ENCODE measurements around the gene MYL2. TPM values are rescaled to one million over a fixed set of nuclear protein-coding genes. Genes with fewer than 3 reads are reported as not detected.

The MYL2 gene
- total RNA-seq, 1 experiment from 2014 or later = 0.39 TPM

DNA sequence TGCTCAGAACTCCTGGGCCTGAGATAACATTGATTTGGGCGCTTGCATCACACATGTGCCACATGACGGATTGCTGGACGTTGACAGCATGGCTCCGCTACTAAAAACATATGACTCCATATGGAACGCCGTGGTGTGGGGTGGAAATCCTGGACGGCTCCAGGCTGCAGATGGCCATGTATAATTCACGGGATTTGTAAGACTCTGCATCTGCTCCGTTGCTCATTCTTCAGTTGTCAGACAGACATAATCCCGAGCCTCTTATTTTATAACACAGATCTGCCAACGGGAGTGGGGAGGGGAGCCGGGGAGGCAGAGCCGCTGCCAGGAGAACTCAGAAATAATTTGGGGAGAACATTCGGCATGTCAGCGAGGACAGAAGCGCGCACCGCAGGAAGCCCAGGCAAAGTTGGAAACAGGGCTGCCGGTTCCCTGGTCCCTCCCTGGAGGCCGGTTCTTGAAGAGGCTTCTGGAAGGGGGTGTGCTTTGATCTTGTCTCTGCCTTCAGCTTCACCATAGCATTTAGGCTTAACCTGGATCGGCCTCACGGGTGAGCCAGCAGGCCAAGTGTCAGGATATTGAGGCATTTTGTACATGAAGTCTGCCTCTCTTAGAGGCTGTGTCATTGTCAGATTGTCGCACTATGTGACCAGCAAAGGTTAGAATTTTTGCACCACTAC, 45.8 kb upstream of the MYL2 start:
- CTCF ChIA-PET = no interaction called here

GRCh38 chr12:110965574-110965973, 45.2 kb upstream of the MYL2 start:
- H3K4me1 ChIP-seq (ENCODE audit: control insufficient read depth in 1 of 2, insufficient read depth in 2 of 2, low read length in 2 of 2) = peaks cover 0 to 8% of the 10 kb centered on the region in 2 experiments; a peak in 2 of 4 replicates
- ChIA-PET CTCF (no interaction called here), POLR2A (no interaction called here), RAD21 (ENCODE audit: low non-redundant PET in 1 of 2, low total read pairs in 2 of 2, uncharacterized antibody in 2 of 2, unreplicated experiment in 2 of 2) (no interaction called here)
- H4K20me1 ChIP-seq (ENCODE audit: insufficient read depth) = no peaks in the 10 kb centered on the region
- TF ChIP-seq ELF1 (IDR thresholded peaks at IDR 0.05; ENCODE audit: borderline replicate concordance, low read depth) (no peak), ATF3 (IDR thresholded peaks at IDR 0.05) (no peak)
- H3K79me2 ChIP-seq (ENCODE audit: insufficient read depth, low read length) = no peaks in the 10 kb centered on the region
- ATAC-seq (peak; percentile 54), DNase-seq (ENCODE audit: low read depth, low spot score) (no peak)
- H3K36me3 ChIP-seq (ENCODE audit: control insufficient read depth in 1 of 2, insufficient read depth in 2 of 2, low read length in 2 of 2) = no peaks in the 10 kb centered on the region
- no peaks in the 10 kb centered on the region for H3K27me3 ChIP-seq (ENCODE audit: insufficient read depth, low read length)
- H2AFZ ChIP-seq (ENCODE audit: low read depth, low read length, poor library complexity, severe bottlenecking) = no peak overlapping the region
- H3K4me2 ChIP-seq (ENCODE audit: low read length) = no peak overlapping the region
- no peak overlapping the region for H3K9ac ChIP-seq (ENCODE audit: low read length)
- H3K4me3 ChIP-seq (replicated peaks in 1 of 2; ENCODE audit: low read depth in 1 of 2, low read length in 2 of 2) = no peak overlapping the region
- no peaks in the 10 kb centered on the region for H3K9me2 ChIP-seq (ENCODE audit: insufficient read depth)
- no TSS peak for BruUV-seq (replicated peaks)
- no peak overlapping the region for H3K27ac ChIP-seq (ENCODE audit: low read depth, low read length)
- no peaks in the 10 kb centered on the region for H3K9me3 ChIP-seq (ENCODE audit: control insufficient read depth in 1 of 2, insufficient read depth in 1 of 2, low read depth in 1 of 2, low read length in 2 of 2)
- intact Hi-C loops (cut with micrococcal nuclease) = no loop called here

More for the DNA sequence above, 45.8 kb upstream of the MYL2 start:
- DNase-seq (ENCODE audit: low read depth, low spot score) (no peak), ATAC-seq (no peak)
- Histone ChIP-seq H3K79me2 (ENCODE audit: insufficient read depth, low read length) (no peaks in the 10 kb centered on the region), H3K4me3 (replicated peaks in 1 of 2; ENCODE audit: low read depth in 1 of 2, low read length in 2 of 2) (no peak overlapping the region), H3K9ac (ENCODE audit: low read length) (no peak overlapping the region), H3K36me3 (ENCODE audit: control insufficient read depth in 1 of 2, insufficient read depth in 2 of 2, low read length in 2 of 2) (no peaks in the 10 kb centered on the region), H2AFZ (ENCODE audit: low read depth, low read length, poor library complexity, severe bottlenecking) (no peak overlapping the region), H3K27ac (ENCODE audit: low read depth, low read length) (no peak overlapping the region), H3K4me2 (ENCODE audit: low read length) (no peak overlapping the region), H3K27me3 (ENCODE audit: insufficient read depth, low read length) (no peaks in the 10 kb centered on the region), H3K4me1 (ENCODE audit: control insufficient read depth in 1 of 2, insufficient read depth in 2 of 2, low read length in 2 of 2) (peaks cover 0 to 8% of the 10 kb centered on the region in 2 experiments; a peak in 2 of 4 replicates), H4K20me1 (ENCODE audit: insufficient read depth) (no peaks in the 10 kb centered on the region), H3K9me3 (ENCODE audit: control insufficient read depth in 1 of 2, insufficient read depth in 1 of 2, low read depth in 1 of 2, low read length in 2 of 2) (no peaks in the 10 kb centered on the region), H3K9me2 (ENCODE audit: insufficient read depth) (no peaks in the 10 kb centered on the region)
- intact Hi-C loops (cut with micrococcal nuclease) = no loop called here
- TF ChIP-seq MAX (IDR thresholded peaks at IDR 0.05) = no peak
- TF ChIP-seq SP1 (IDR thresholded peaks at IDR 0.05; ENCODE audit: low read depth) = no peak
- no peak for TF ChIP-seq TCF7L2 (IDR thresholded peaks at IDR 0.05; ENCODE audit: borderline replicate concordance, extremely low read depth, insufficient read depth, insufficient read length)
- ChIA-PET POLR2A (no interaction called here), RAD21 (ENCODE audit: low non-redundant PET in 1 of 2, low total read pairs in 2 of 2, uncharacterized antibody in 2 of 2, unreplicated experiment in 2 of 2) (no interaction called here)
- no TSS peak for BruUV-seq (replicated peaks)
